H1 (cell line): Measurements from ENCODE around the gene PLEKHG5. TPM values are rescaled to one million over a fixed set of nuclear protein-coding genes. Genes with fewer than 3 reads are reported as not detected.
"Not testable (repeated sequence)": the region's sequence is repeated elsewhere in the genome, so short reads cannot be mapped to it uniquely, and the experiment has no call there.

Experiments used
- CTCF ChIA-PET: fragments of 300-600 bp; sonication (Branson Sonifier 250); formaldehyde crosslinking; loops from one replicate; lab custom pipeline; 2021; ENCODE audit not compliant: partially characterized antibody; lab: Charles Lee
- POLR2A ChIA-PET: fragments of 300-600 bp; sonication (Branson Sonifier 250); formaldehyde crosslinking; loops from one replicate; lab custom pipeline; 2021; ENCODE audit warnings: inconsistent platforms; ENCODE audit not compliant: partially characterized antibody; lab: Charles Lee
- DNase-seq, 2 experiments: peaks; one replicate each; pipeline versions ENCODE4 v3.0.0 to v3.0.0-alpha.2; 2010 to 2022; ENCODE audit warnings: low spot score in 2 of 2, low read depth in 1 of 2, mixed read lengths in 1 of 2
- FAIRE-seq: peaks from 2 replicates; lab custom pipeline; 2011; peaks lifted over from hg19 to GRCh38; lab: Jason Lieb, UNC
- H2AFZ ChIP-seq: 2 replicates; pipeline ENCODE4 v1.8.1; 2012; ENCODE audit warnings: low read length, inconsistent platforms
- H2AK5ac ChIP-seq: 2 replicates; pipeline ENCODE4 v1.6.1; 2013; ENCODE audit warnings: low read depth, low read length
- H2BK120ac ChIP-seq: replicated peaks from 2 replicates; pipeline ENCODE3; 2013; ENCODE audit warnings: low read depth, low read length, inconsistent platforms
- H2BK12ac ChIP-seq: 2 replicates; pipeline ENCODE4 v1.6.1; 2013; ENCODE audit warnings: low read depth, low read length
- H2BK15ac ChIP-seq: 2 replicates; pipeline ENCODE4 v1.6.1; 2013; ENCODE audit warnings: low read length
- H2BK20ac ChIP-seq: 2 replicates; pipeline ENCODE4 v1.6.1; 2013; ENCODE audit warnings: low read length
- H2BK5ac ChIP-seq: 2 replicates; pipeline ENCODE4 v1.6.1; 2013; ENCODE audit warnings: low read depth, low read length
- H3K14ac ChIP-seq: 2 replicates; pipeline ENCODE4 v1.6.1; 2013; ENCODE audit warnings: inconsistent platforms; ENCODE audit not compliant: insufficient read length
- H3K18ac ChIP-seq: 2 replicates; pipeline ENCODE4 v1.6.1; 2013; ENCODE audit warnings: low read length; ENCODE audit errors: extremely low read depth
- H3K23ac ChIP-seq: 2 replicates; pipeline ENCODE4 v1.6.1; 2013; ENCODE audit warnings: inconsistent platforms; ENCODE audit not compliant: insufficient read length
- H3K23me2 ChIP-seq: 2 replicates; pipeline ENCODE4 v1.6.1; 2013; ENCODE audit warnings: low read depth, low read length
- H3K27ac ChIP-seq: 2 replicates; pipeline ENCODE4 v1.6.1; 2011; ENCODE audit warnings: low read depth, low read length, inconsistent platforms
- H3K27me3 ChIP-seq, 4 experiments: replicated peaks in 1 of 4; 1 replicate in 1 of 4; 2 replicates in 3 of 4; pipeline versions ENCODE4 v1.6.1 to v1.8.1; 2011 to 2013; ENCODE audit warnings: low read length in 3 of 4, mild to moderate bottlenecking in 3 of 4, inconsistent platforms in 2 of 4, mixed read lengths in 2 of 4, moderate library complexity in 1 of 4; ENCODE audit not compliant: control insufficient read depth in 3 of 4, insufficient read depth in 3 of 4; ENCODE audit errors: extremely low read depth in 1 of 4
- H3K36me3 ChIP-seq, 4 experiments: 2 replicates each; pipeline versions ENCODE4 v1.6.1 to v1.8.1; 2011 to 2013; ENCODE audit warnings: mild to moderate bottlenecking in 4 of 4, low read length in 3 of 4, moderate library complexity in 2 of 4, control low read depth in 1 of 4, inconsistent platforms in 1 of 4; ENCODE audit not compliant: insufficient read depth in 4 of 4, control insufficient read depth in 2 of 4
- H3K4ac ChIP-seq: replicated peaks from 2 replicates; pipeline ENCODE3; 2013; ENCODE audit warnings: low read length, low read depth, mixed read lengths, inconsistent platforms; ENCODE audit not compliant: insufficient read length
- H3K4me1 ChIP-seq, 4 experiments: replicated peaks in 1 of 4; 1 replicate in 1 of 4; 2 replicates in 3 of 4; pipeline versions ENCODE4 v1.6.1 to v1.8.1; 2011 to 2013; ENCODE audit warnings: low read length in 3 of 4, inconsistent platforms in 2 of 4, mixed read lengths in 1 of 4; ENCODE audit not compliant: insufficient read depth in 4 of 4, control insufficient read depth in 3 of 4
- H3K4me2 ChIP-seq, 2 experiments: 2 replicates each; pipeline versions ENCODE4 v1.6.1 to v1.8.1; 2011 to 2013; ENCODE audit warnings: low read depth in 2 of 2, low read length in 2 of 2, control low read depth in 1 of 2, inconsistent platforms in 1 of 2, mild to moderate bottlenecking in 1 of 2; ENCODE audit not compliant: insufficient read depth in 1 of 2
- H3K4me3 ChIP-seq, 4 experiments: fragments of 200-600, 300-600 bp in 1 of 4; sonication (generic), shearing (Covaris generic), sonication (Bioruptor Twin) in 1 of 4; 2 replicates each; pipeline versions ENCODE4 v1.5.1 to v1.8.1; 2011 to 2016; ENCODE audit warnings: low read length in 4 of 4, low read depth in 3 of 4, control low read depth in 2 of 4, inconsistent platforms in 2 of 4, mild to moderate bottlenecking in 2 of 4, mixed read lengths in 1 of 4, moderate library complexity in 1 of 4; ENCODE audit not compliant: insufficient read depth in 2 of 4; ENCODE audit errors: extremely low read depth in 1 of 4
- H3K56ac ChIP-seq: replicated peaks from 2 replicates; pipeline ENCODE3; 2013; ENCODE audit warnings: low read depth, mild to moderate bottlenecking, mixed read lengths, low read length, inconsistent platforms; ENCODE audit not compliant: insufficient read length
- H3K79me1 ChIP-seq: 2 replicates; pipeline ENCODE4 v1.6.1; 2013; ENCODE audit warnings: low read depth, low read length, control low read depth
- H3K79me2 ChIP-seq, 2 experiments: 2 replicates each; pipeline versions ENCODE4 v1.6.1 to v1.8.1; 2012 to 2013; ENCODE audit warnings: low read length in 2 of 2, mild to moderate bottlenecking in 2 of 2, inconsistent platforms in 1 of 2; ENCODE audit not compliant: insufficient read depth in 2 of 2, control insufficient read depth in 1 of 2
- H3K9ac ChIP-seq, 4 experiments: replicated peaks in 1 of 4; 1 replicate in 1 of 4; 2 replicates in 3 of 4; pipeline versions ENCODE4 v1.6.1 to v1.8.1; 2011 to 2013; ENCODE audit warnings: low read depth in 3 of 4, low read length in 3 of 4, control low read depth in 2 of 4, mild to moderate bottlenecking in 2 of 4, moderate library complexity in 2 of 4, inconsistent platforms in 1 of 4; ENCODE audit errors: extremely low read depth in 1 of 4
- H3K9me3 ChIP-seq, 2 experiments: 2 replicates each; pipeline versions ENCODE4 v1.6.1 to v1.8.1; 2012 to 2013; ENCODE audit warnings: mild to moderate bottlenecking in 2 of 2, moderate library complexity in 2 of 2, control low read depth in 1 of 2, inconsistent platforms in 1 of 2, low read depth in 1 of 2, low read length in 1 of 2, mixed read lengths in 1 of 2; ENCODE audit not compliant: insufficient read depth in 2 of 2
- H4K20me1 ChIP-seq, 2 experiments: replicated peaks in 1 of 2; 2 replicates each; pipeline versions ENCODE3 to v1.8.1; 2011 to 2013; ENCODE audit warnings: inconsistent platforms in 2 of 2, low read length in 2 of 2, mild to moderate bottlenecking in 1 of 2; ENCODE audit not compliant: insufficient read depth in 2 of 2, control insufficient read depth in 1 of 2
- H4K5ac ChIP-seq: 2 replicates; pipeline ENCODE4 v1.6.1; 2013; ENCODE audit warnings: low read length, low read depth, mixed read lengths, inconsistent platforms; ENCODE audit not compliant: insufficient read length
- H4K8ac ChIP-seq: 2 replicates; pipeline ENCODE4 v1.8.0; 2013; ENCODE audit warnings: mild to moderate bottlenecking, moderate library complexity, low read length, inconsistent platforms; ENCODE audit not compliant: insufficient read depth; ENCODE audit errors: extremely low read depth
- H4K91ac ChIP-seq: replicated peaks from 2 replicates; pipeline ENCODE3; 2013; ENCODE audit warnings: low read length, mixed read lengths, inconsistent platforms; ENCODE audit not compliant: insufficient read length
- WGBS, 2 experiments: shearing (Covaris generic) in 1 of 2; methylation state at CpG; one replicate each; pipeline versions ENCODE4 v1.1.6 to v1.1.7; 2013 to 2015; ENCODE audit warnings: low lambda C conversion rate in 2 of 2, mixed read lengths in 2 of 2, inconsistent platforms in 1 of 2, low coverage in 1 of 2, missing lambda C conversion rate in 1 of 2; ENCODE audit not compliant: insufficient replicate concordance in 2 of 2, insufficient coverage in 1 of 2, insufficient read length in 1 of 2; ENCODE audit errors: extremely low coverage in 1 of 2, missing lambda C conversion rate in 1 of 2; 5-methylcytosine and 5-hydroxymethylcytosine counted together
- polyA plus RNA-seq, 7 experiments: library from polyadenylated mRNA; depleted of rRNA in 3 of 7; stranded (reverse) in 5 of 7; unstranded in 2 of 7; fragments of >200 nt in 5 of 7; fragments of 200-250 nt in 2 of 7; gene quantifications; 1 replicate in 5 of 7; 2 replicates in 1 of 7; 4 replicates in 1 of 7; pipeline versions ENCODE4 v1.2.1 to v1.2.3, GENCODE V29; 2011 to 2013; ENCODE audit warnings: missing spikeins in 2 of 7, mixed read lengths in 2 of 7
- total RNA-seq: library from RNA; stranded (reverse); fragmentation: NEBNext Ultra II Directional; extraction: Animal tissue kit (Norgen Biotek cat#: 25700); gene quantifications from 2 replicates; pipeline ENCODE4 v1.2.1, GENCODE V29; 2021

Gene PLEKHG5
- total and polyA plus RNA-seq, 2 of the 8 experiments (the other 6 are each of a cell fraction or from before 2014, with no cell fraction given), result 10.4 to 13.8 TPM

DNA sequence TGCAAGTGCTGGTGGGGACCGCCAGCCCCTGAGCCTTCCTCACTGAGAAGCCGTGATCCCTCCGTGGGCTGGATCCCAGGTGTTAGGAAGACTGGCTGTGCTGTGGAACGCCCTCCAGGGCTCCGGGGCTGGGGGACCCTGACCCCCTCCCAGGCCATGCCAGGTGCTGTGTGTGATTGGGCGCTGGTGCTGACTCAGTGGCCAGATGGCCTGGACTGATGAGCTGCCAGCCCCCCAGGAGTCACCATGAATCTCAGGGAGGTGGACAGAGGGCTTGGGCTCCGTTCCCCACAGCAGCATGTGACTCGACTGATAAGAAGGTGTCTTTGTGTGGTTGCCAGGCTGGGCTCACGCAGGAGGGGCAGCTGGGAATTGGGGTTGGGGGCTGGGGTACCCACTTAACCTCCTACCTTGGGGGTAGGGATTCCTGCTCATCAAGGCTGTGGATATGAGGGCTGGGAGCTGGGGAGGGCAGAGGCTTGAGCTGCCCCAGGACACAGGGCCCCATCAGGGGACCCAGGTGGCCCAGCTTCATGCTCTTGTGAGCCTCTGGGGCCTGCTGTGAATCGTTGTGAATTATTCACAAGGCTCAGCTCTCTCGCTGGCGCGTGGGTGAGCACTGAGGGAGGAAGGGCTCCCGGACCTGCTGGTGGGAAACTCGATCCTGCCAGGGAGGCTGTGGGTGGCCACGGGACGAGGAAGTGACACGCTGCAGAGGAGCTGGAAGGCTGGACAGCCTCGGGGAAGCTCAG, 61.6 kb downstream of the PLEKHG5 start:
- not testable (repeated sequence) for H2BK12ac ChIP-seq, H4K20me1 ChIP-seq, H3K4me3 ChIP-seq, H2BK15ac ChIP-seq, H2AK5ac ChIP-seq, H3K23me2 ChIP-seq, H2BK120ac ChIP-seq, H4K5ac ChIP-seq, H3K36me3 ChIP-seq, H3K79me1 ChIP-seq, DNase-seq, H3K18ac ChIP-seq, H3K14ac ChIP-seq, H3K23ac ChIP-seq, H3K4me2 ChIP-seq, H2BK5ac ChIP-seq, H3K79me2 ChIP-seq, H3K4ac ChIP-seq, H4K91ac ChIP-seq, H3K9ac ChIP-seq, H2AFZ ChIP-seq, H4K8ac ChIP-seq, FAIRE-seq, H3K27ac ChIP-seq, H2BK20ac ChIP-seq, H3K56ac ChIP-seq, H3K9me3 ChIP-seq
- H3K4me1 ChIP-seq, result peaks cover 0 to 14% (median 5%) of the 10 kb centered on the region in 4 experiments; a peak in 5 of 7 replicates
- POLR2A ChIA-PET, result interaction anchor here (1.2 to 1.8 kb wide), 3 partner anchors 11 to 81 kb away, joined by 3 to 4 read pairs (median 3); no protein-coding TSS in a partner anchor
- 78% methylated on average over 14 of the region's 19 CpGs; no CpG with 5 or more reads in 1 of the 2 experiments for WGBS, 2 experiments
- peaks cover 13 to 25% (median 23%) of the 10 kb centered on the region in 4 experiments for H3K27me3 ChIP-seq
- CTCF ChIA-PET, result interaction anchor here (0.6 to 18.8 kb wide), 13 partner anchors 8 to 162 kb away, joined by 3 to 321 read pairs (median 5); partner anchors contain the start of gene HES2
